Measurements from ENCODE around the gene DDX1. TPM values are rescaled to one million over a fixed set of nuclear protein-coding genes. Genes with fewer than 3 reads are reported as not detected.

Gene DDX1
- total and polyA plus RNA-seq, 9 of the 15 experiments (the other 6 are each of a cell fraction or from before 2014, with no cell fraction given): 116 to 277 (median 232) TPM

- ATAC-seq (peak; percentile 97), FAIRE-seq (peak; percentile 96), DNase-seq (ENCODE audit: extremely low read depth in 1 of 4, low spot score in 3 of 4) (peak; percentile 69 to 94 (median 74))
- Histone ChIP-seq H3K9me3 (replicated peaks; ENCODE audit: control insufficient read depth, insufficient read depth, low read depth, low read length) (no peaks in the 10 kb centered on the region), H3K4me3 (no peak overlapping the region), H2AFZ (ENCODE audit: low read depth, low read length) (peak overlapping the region; percentile 72), H3K36me3 (ENCODE audit: control insufficient read depth, insufficient read depth, low read length) (no peaks in the 10 kb centered on the region), H4K20me1 (replicated peaks; ENCODE audit: control insufficient read depth, insufficient read depth, low read length) (no peaks in the 10 kb centered on the region), H3K9me1 (ENCODE audit: control insufficient read depth, insufficient read depth, low read length) (no peaks in the 10 kb centered on the region), H3K79me2 (ENCODE audit: control insufficient read depth, insufficient read depth, low read length) (no peaks in the 10 kb centered on the region), H3K4me2 (ENCODE audit: insufficient read depth, low read length) (no peak overlapping the region), H3K27me3 (ENCODE audit: control insufficient read depth in 2 of 2, insufficient read depth in 2 of 2, low read length in 2 of 2) (no peaks in the 10 kb centered on the region), H3K4me1 (replicated peaks in 1 of 2; ENCODE audit: control insufficient read depth in 2 of 2, insufficient read depth in 2 of 2, low read length in 2 of 2) (peaks cover 3 to 5% of the 10 kb centered on the region in 2 experiments; a peak in 3 of 5 replicates), H3K27ac (ENCODE audit: extremely low read depth, low read depth, low read length) (no peak overlapping the region), H3K9ac (ENCODE audit: insufficient read depth in 1 of 2, low read depth in 2 of 2, low read length in 2 of 2) (no peak overlapping the region)
- CTCF ChIA-PET (ENCODE audit: low intra/inter-chr PET ratio): no interaction called here
- BruUV-seq (replicated peaks): no TSS peak
- in situ Hi-C loops (cut with MboI): loop anchor here (25.0 kb wide), 1 partner anchor 665 kb away; no protein-coding TSS in a partner anchor
- POLR2A ChIA-PET: interaction anchor here (0.6 to 1.6 kb wide), 12 partner anchors 9 to 422 kb away, joined by 3 to 8 read pairs (median 3); partner anchors contain the start of gene NBAS
- 11% methylated on average over 7 of the region's 7 CpGs for WGBS (ENCODE audit: insufficient coverage, low coverage, missing lambda C conversion rate)
- intact Hi-C loops (cut with micrococcal nuclease): loop anchor here (1.0 kb wide), 1 partner anchor 31 kb away; no protein-coding TSS in a partner anchor
- TF ChIP-seq CREM (IDR thresholded peaks at IDR 0.05; ENCODE audit: low read depth) (peak; percentile 25; the same call in 1 of the 2 replicates), STAG1 (CRISPR knock-in tag; IDR thresholded peaks at IDR 0.05; ENCODE audit: borderline replicate concordance) (peak; percentile 48; the same call in 1 of the 2 replicates), ZNF592 (IDR thresholded peaks at IDR 0.05) (0 out of 2 replicates have a peak, but pooled peaks have one; percentile 34), RCOR1 (IDR thresholded peaks at IDR 0.05; ENCODE audit: borderline replicate concordance in 1 of 2, low read depth in 2 of 2, low read length in 2 of 2) (peak in 1 of 2 experiments; percentile 47; a peak in 1 of 4 replicates), CHAMP1 (IDR thresholded peaks at IDR 0.05) (peak; percentile 50; the same call in 1 of the 2 replicates), BACH1 (tag; IDR thresholded peaks at IDR 0.05) (no peak), BRD9 (IDR thresholded peaks at IDR 0.05; ENCODE audit: low read depth, partially characterized antibody) (peak; percentile 50), DDX20 (tag; IDR thresholded peaks at IDR 0.05; ENCODE audit: low read depth) (no peak), CC2D1A (IDR thresholded peaks at IDR 0.05) (peak; percentile 68), ZNF24 (IDR thresholded peaks at IDR 0.05) (peak; percentile 27; the same call in 1 of the 2 replicates), ZNF253 (CRISPR knock-in tag; conservative IDR thresholded peaks at IDR 0.05) (no peak), ZNF140 (CRISPR knock-in tag; IDR thresholded peaks at IDR 0.05) (no peak), CTBP1 (IDR thresholded peaks at IDR 0.05; ENCODE audit: borderline replicate concordance) (0 out of 2 replicates have a peak, but pooled peaks have one; percentile 12), JUND (IDR thresholded peaks at IDR 0.05; ENCODE audit: borderline replicate concordance, low read depth, low read length) (0 out of 2 replicates have a peak, but pooled peaks have one; percentile 21), JUND (tag; IDR thresholded peaks at IDR 0.05; ENCODE audit: borderline replicate concordance, low read depth, low read length) (no peak), SMC3 (conservative IDR thresholded peaks at IDR 0.05; ENCODE audit: insufficient read depth, low read depth, low read length) (peak; percentile 90)
Measured at GRCh38 chr2:15577071-15577735, 14.5 kb upstream of the DDX1 start.

All from K562 (cell line).